ENCODE measurements around the gene TFB1M. TPM values are rescaled to one million over a fixed set of nuclear protein-coding genes. Genes with fewer than 3 reads are reported as not detected.
"Not testable (repeated sequence)": the region's sequence is repeated elsewhere in the genome, so short reads cannot be mapped to it uniquely, and the experiment has no call there.

TFB1M gene
- total and polyA plus RNA-seq, 7 experiments from 2014 or later = 15.8 to 45.4 (median 27.1) TPM

DNA sequence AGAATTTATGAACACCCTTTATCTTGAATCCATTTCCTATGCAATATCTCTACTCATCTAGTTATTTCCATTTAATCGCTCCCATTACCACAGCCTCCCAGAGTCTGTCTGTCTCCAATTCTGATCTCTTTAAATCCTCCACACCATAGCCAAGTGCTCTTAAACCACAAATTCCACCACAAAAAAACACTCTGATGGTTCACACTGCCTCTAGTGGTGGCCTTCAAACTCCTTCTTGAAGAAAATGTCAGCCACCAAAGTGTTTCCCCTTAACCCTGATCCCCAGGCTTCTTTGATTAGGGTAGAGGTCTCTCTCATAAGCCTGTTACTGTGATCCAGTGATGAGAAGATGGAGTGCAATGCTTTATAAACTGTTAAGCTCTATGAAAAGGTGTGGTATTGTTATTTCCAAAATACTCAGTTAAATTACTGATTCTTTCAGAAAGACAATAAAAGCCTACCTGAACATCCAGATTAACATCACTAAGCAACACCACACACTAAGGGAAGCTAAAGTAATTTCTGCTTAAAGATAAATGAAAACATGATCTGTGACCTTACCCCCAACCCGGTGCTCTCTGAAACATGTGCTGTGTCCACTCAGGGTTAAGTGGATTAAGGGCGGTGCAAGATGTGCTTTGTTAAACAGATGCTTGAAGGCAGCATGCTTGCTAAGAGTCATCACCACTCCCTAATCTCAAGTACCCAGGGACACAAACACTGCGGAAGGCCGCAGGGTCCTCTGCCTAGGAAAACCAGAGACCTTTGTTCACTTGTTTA, 46.0 kb downstream of the TFB1M start:
- H3K27me3 ChIP-seq (ENCODE audit: control insufficient read depth in 2 of 2, insufficient read depth in 2 of 2, low read length in 2 of 2); H3K4me3 ChIP-seq (ENCODE audit: low read length); H3K9me3 Mint-ChIP-seq; H3K4me1 ChIP-seq (ENCODE audit: control insufficient read depth in 2 of 2, insufficient read depth in 2 of 2, low read length in 2 of 2); H3K27me3 Mint-ChIP-seq; H3K4me3 Mint-ChIP-seq; H3K27ac ChIP-seq (ENCODE audit: low read depth, low read length); H3K9me3 ChIP-seq (ENCODE audit: control insufficient read depth in 2 of 3, low read length in 3 of 3): not testable (repeated sequence)
- H3K36me3 Mint-ChIP-seq = peaks cover 3 to 42% (median 21%) of the 10 kb centered on the region in 5 donors
- peaks cover 0 to 28% (median 0%) of the 10 kb centered on the region in 3 experiments for H3K36me3 ChIP-seq (ENCODE audit: control insufficient read depth in 2 of 3, insufficient read depth in 3 of 3, low read length in 3 of 3)
- POLR2A ChIA-PET = interaction anchor here (1.2 kb wide), 1 partner anchor 9 kb away, joined by 3 read pairs; no protein-coding TSS in a partner anchor
- intact Hi-C loops (cut with micrococcal nuclease) = loop anchor here (1.0 to 5.0 kb wide), 3 partner anchors 91 to 339 kb away; no protein-coding TSS in a partner anchor
- ATAC-seq (peak; percentile 67), DNase-seq (peak in 3 of 9 donors; percentile 5 to 24 (median 11))
- H3K27ac Mint-ChIP-seq = peak overlapping the region in 3 of 9 donors; percentile 1 to 17 (median 2)
- H3K4me1 Mint-ChIP-seq = peaks cover 5 to 33% (median 11%) of the 10 kb centered on the region in 7 donors
- CTCF ChIA-PET = interaction anchor here (1.0 to 1.4 kb wide), 3 partner anchors 9 to 594 kb away, joined by 3 read pairs; no protein-coding TSS in a partner anchor

DNA sequence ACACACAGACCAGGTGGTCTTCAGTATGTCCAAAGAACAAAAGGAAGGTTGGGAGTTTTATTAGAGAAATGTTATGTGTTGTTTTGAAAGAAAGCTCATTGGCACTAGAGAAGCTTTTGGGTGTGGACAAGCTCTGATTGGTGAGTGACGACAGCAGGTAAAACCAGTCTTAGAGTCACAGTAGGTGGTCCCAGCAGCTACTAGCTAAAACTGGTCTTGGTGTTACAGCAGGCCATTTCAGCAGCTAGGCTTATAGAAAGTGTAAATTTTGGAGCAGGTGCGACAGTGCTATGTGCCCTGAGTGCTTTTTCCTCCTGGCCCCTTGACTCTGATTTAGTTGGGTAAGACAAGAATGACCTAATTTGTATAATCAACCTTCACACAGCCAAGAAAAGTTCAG, 46.9 kb downstream of the TFB1M start:
- Mint-ChIP-seq H3K27me3 (no peaks in the 10 kb centered on the region), H3K36me3 (peaks cover 4 to 39% (median 21%) of the 10 kb centered on the region in 5 donors), H3K27ac (no peak overlapping the region), H3K4me3 (no peak overlapping the region), H3K9me3 (no peaks in the 10 kb centered on the region), H3K4me1 (peaks cover 6 to 29% (median 9%) of the 10 kb centered on the region in 7 donors)
- intact Hi-C loops (cut with micrococcal nuclease) = loop anchor here in 1 of 2 donors (5.0 kb wide), 1 partner anchor 90 kb away; no protein-coding TSS in a partner anchor
- H3K4me1 ChIP-seq (ENCODE audit: control insufficient read depth in 2 of 2, insufficient read depth in 2 of 2, low read length in 2 of 2) = peaks cover 0 to 4% of the 10 kb centered on the region in 2 donors
- ATAC-seq (no peak), DNase-seq (no peak)
- H3K27me3 ChIP-seq (ENCODE audit: control insufficient read depth in 2 of 2, insufficient read depth in 2 of 2, low read length in 2 of 2) = no peaks in the 10 kb centered on the region
- ChIA-PET CTCF (interaction anchor here (1.1 kb wide), 1 partner anchor 10 kb away, joined by 3 read pairs; no protein-coding TSS in a partner anchor), POLR2A (interaction anchor here (0.6 to 1.2 kb wide), 2 partner anchors 10 to 152 kb away, joined by 3 read pairs; no protein-coding TSS in a partner anchor)
- no peak overlapping the region for H3K27ac ChIP-seq (ENCODE audit: low read depth, low read length)
- H3K36me3 ChIP-seq (ENCODE audit: control insufficient read depth in 2 of 3, insufficient read depth in 3 of 3, low read length in 3 of 3) = peaks cover 0 to 24% (median 0%) of the 10 kb centered on the region in 3 experiments
- H3K4me3 ChIP-seq (ENCODE audit: low read length) = no peak overlapping the region
- no peaks in the 10 kb centered on the region for H3K9me3 ChIP-seq (ENCODE audit: control insufficient read depth in 2 of 3, low read length in 3 of 3)

DNA sequence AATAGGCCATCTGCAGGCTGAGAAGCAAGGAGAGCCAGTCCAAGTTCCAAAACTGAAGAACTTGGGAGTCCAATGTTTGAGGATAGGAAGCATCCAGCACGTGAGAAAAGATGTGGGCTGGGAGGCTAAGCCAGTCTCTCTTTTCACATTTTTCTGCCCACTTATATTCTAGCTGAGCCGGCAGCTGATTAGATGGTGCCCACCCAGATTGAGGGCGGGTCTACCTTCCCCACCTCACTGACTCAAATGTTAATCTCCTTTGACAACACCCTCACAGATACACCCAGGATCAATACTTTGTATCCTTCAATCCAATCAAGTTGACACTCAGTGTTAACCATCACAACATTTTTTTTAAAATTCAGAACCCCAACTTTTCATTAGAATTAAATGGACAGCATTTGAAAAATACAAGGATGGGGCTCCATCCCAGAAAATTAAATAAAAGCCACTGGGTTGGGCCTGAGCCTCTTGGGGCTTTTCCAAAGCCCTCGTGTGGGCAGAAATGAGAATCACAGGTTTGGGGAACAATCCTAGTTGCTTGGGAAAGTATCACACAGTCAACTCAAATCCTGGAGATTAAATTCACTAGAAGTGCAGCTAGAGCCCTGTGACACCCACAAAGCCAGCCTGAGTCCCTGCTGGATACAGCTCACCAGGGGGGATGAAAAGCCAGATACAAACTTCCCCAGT, 48.3 kb downstream of the TFB1M start:
- Histone ChIP-seq H3K4me1 (ENCODE audit: control insufficient read depth in 2 of 2, insufficient read depth in 2 of 2, low read length in 2 of 2) (peaks cover 0 to 4% of the 10 kb centered on the region in 2 donors), H3K27me3 (ENCODE audit: control insufficient read depth in 2 of 2, insufficient read depth in 2 of 2, low read length in 2 of 2) (no peaks in the 10 kb centered on the region), H3K36me3 (ENCODE audit: control insufficient read depth in 2 of 3, insufficient read depth in 3 of 3, low read length in 3 of 3) (peaks cover 0 to 21% (median 0%) of the 10 kb centered on the region in 3 experiments), H3K9me3 (ENCODE audit: control insufficient read depth in 2 of 3, low read length in 3 of 3) (no peaks in the 10 kb centered on the region), H3K4me3 (ENCODE audit: low read length) (no peak overlapping the region), H3K27ac (ENCODE audit: low read depth, low read length) (no peak overlapping the region)
- POLR2A ChIA-PET = no interaction called here
- H3K27ac Mint-ChIP-seq = peak overlapping the region in 1 of 9 donors; percentile 26
- no peaks in the 10 kb centered on the region for H3K9me3 Mint-ChIP-seq
- H3K27me3 Mint-ChIP-seq = no peaks in the 10 kb centered on the region
- peaks cover 6 to 27% (median 10%) of the 10 kb centered on the region in 7 donors for H3K4me1 Mint-ChIP-seq
- no peak for DNase-seq
- H3K4me3 Mint-ChIP-seq = no peak overlapping the region
- H3K36me3 Mint-ChIP-seq = peaks cover 7 to 51% (median 21%) of the 10 kb centered on the region in 5 donors
- ATAC-seq = no peak
- intact Hi-C loops (cut with micrococcal nuclease) = loop anchor here in 1 of 2 donors (5.0 kb wide), 1 partner anchor 89 kb away; no protein-coding TSS in a partner anchor
- CTCF ChIA-PET = no interaction called here

DNA sequence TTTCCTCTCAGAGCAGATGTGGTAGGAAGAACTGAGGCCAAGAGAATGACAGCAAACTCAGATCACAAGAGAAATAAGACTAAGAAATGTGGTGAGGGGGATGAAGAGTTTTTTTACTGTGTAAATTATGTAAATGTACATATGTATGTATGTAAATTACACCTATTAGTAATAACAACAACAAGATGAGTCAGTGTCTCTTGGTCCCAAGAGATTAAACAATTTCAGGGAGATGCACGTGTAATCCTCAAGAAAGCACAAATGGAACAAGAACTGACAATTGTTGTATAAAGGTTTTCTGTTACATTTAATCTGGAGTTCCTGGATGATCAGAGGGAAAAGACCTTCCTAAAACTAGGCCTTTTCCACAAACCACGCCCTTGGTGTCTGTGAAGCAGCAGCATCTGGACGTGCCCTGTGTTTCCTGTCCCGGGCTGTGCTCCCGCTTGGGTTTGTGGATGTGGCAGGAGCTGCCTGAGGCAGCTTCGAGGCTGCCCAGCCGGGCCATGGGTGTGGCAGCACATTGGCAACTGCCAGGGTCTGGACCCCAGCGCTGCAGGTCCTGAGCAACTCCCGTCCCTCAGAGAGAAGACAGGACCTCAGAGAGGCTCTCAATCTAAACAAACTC, 49.5 kb downstream of the TFB1M start:
- Mint-ChIP-seq H3K4me1 (peaks cover 6 to 24% (median 10%) of the 10 kb centered on the region in 7 donors), H3K4me3 (no peak overlapping the region), H3K27ac (peak overlapping the region in 2 of 9 donors; percentile 8 to 53), H3K36me3 (peaks cover 5 to 55% (median 21%) of the 10 kb centered on the region in 5 donors), H3K27me3 (no peaks in the 10 kb centered on the region), H3K9me3 (no peaks in the 10 kb centered on the region)
- H3K4me3 ChIP-seq (ENCODE audit: low read length) = no peak overlapping the region
- peaks cover 0 to 32% (median 0%) of the 10 kb centered on the region in 3 experiments for H3K36me3 ChIP-seq (ENCODE audit: control insufficient read depth in 2 of 3, insufficient read depth in 3 of 3, low read length in 3 of 3)
- ATAC-seq (no peak), DNase-seq (no peak)
- intact Hi-C loops (cut with micrococcal nuclease) = loop anchor here in 1 of 2 donors (5.0 kb wide), 1 partner anchor 88 kb away; no protein-coding TSS in a partner anchor
- H3K4me1 ChIP-seq (ENCODE audit: control insufficient read depth in 2 of 2, insufficient read depth in 2 of 2, low read length in 2 of 2) = peaks cover 0 to 4% of the 10 kb centered on the region in 2 donors
- CTCF ChIA-PET = no interaction called here
- no peaks in the 10 kb centered on the region for H3K27me3 ChIP-seq (ENCODE audit: control insufficient read depth in 2 of 2, insufficient read depth in 2 of 2, low read length in 2 of 2)
- H3K9me3 ChIP-seq (ENCODE audit: control insufficient read depth in 2 of 3, low read length in 3 of 3) = no peaks in the 10 kb centered on the region
- no peak overlapping the region for H3K27ac ChIP-seq (ENCODE audit: low read depth, low read length)
- POLR2A ChIA-PET = no interaction called here

DNA sequence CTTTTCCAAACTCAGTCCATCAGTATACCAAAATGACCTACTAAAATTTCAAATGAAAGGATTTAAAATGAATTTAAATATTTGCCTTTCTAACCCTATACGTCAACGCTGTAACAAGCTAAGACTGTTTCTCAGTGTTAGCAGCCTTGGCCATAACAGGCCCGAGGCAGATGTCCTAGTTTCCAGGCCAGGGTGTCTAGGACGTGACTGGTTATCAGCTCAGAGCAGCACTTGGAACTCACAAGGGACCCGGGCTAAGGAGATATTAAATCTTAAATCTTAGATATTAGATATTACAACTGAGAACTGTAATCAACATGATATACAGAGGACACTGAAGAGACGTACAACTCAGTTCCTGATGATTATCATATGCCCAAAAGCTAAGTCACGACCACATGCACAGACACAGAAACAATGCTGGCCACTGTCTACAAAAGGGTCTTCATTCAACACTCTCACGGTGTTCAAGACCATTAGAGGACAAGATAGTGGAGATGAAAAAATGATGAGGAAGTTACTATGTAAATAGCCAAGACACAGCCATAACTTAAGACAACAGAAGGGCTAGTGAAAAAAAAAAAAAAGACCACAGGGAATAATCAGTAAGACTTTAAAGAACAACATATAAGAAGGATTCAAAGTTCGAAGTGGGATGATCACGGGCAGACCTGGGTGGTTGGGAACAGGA, 50.8 kb downstream of the TFB1M start, which contains the start of gene CLDN20:
Gene CLDN20 (plus strand): TSS at position 641 of the 691 bp plus-strand sequence. CDS start 11,707 bp downstream, outside the sequence.
- no peaks in the 10 kb centered on the region for H3K27me3 ChIP-seq (ENCODE audit: control insufficient read depth in 2 of 2, insufficient read depth in 2 of 2, low read length in 2 of 2)
- no peak within 1 kb of the TSS for H3K4me3 ChIP-seq (ENCODE audit: low read length)
- H3K27me3 Mint-ChIP-seq = no peaks in the 10 kb centered on the region
- no peak within 1 kb of the TSS for H3K27ac ChIP-seq (ENCODE audit: low read depth, low read length)
- ChIA-PET POLR2A (no interaction called here), CTCF (no interaction called here)
- H3K9me3 ChIP-seq (ENCODE audit: control insufficient read depth in 2 of 3, low read length in 3 of 3) = no peaks in the 10 kb centered on the region
- peaks cover 0 to 45% (median 5%) of the 10 kb centered on the region in 3 experiments for H3K36me3 ChIP-seq (ENCODE audit: control insufficient read depth in 2 of 3, insufficient read depth in 3 of 3, low read length in 3 of 3)
- H3K27ac Mint-ChIP-seq = peak within 1 kb of the TSS in 4 of 9 donors; percentile 40 to 83 (median 50)
- H3K9me3 Mint-ChIP-seq = no peaks in the 10 kb centered on the region
- H3K36me3 Mint-ChIP-seq = peaks cover 4 to 60% (median 21%) of the 10 kb centered on the region in 5 donors
- ATAC-seq (no peak), DNase-seq (no peak)
- H3K4me1 ChIP-seq (ENCODE audit: control insufficient read depth in 2 of 2, insufficient read depth in 2 of 2, low read length in 2 of 2) = peaks cover 0 to 4% of the 10 kb centered on the region in 2 donors
- no peak within 1 kb of the TSS for H3K4me3 Mint-ChIP-seq
- intact Hi-C loops (cut with micrococcal nuclease) = no loop called here
- H3K4me1 Mint-ChIP-seq = peaks cover 6 to 18% (median 10%) of the 10 kb centered on the region in 7 donors
